Neural progenitor cell (in vitro differentiated cells): ENCODE measurements around the gene HYAL3. TPM values are rescaled to one million over a fixed set of nuclear protein-coding genes. Genes with fewer than 3 reads are reported as not detected.

Experiments
- DNase-seq: peaks from one replicate; pipeline ENCODE4 v3.0.0-alpha.2; 2016; ENCODE audit warnings: low spot score
- H2AFZ ChIP-seq: fragments of 200-600 bp; sonication (generic); replicated peaks from 2 replicates; pipeline ENCODE4 v1.6.1; 2016; ENCODE audit warnings: antibody characterized with exemption
- H3F3A ChIP-seq: fragments of 200-600 bp; sonication (generic); 2 replicates; pipeline ENCODE4 v1.6.1; 2016; ENCODE audit warnings: antibody characterized with exemption, low read depth
- H3K27ac ChIP-seq: fragments of 200-600 bp; sonication (generic); 2 replicates; pipeline ENCODE4 v1.5.1; 2016; ENCODE audit warnings: mild to moderate bottlenecking
- H3K27me3 ChIP-seq: fragments of 200-600 bp; sonication (generic); 2 replicates; pipeline ENCODE4 v1.6.1; 2016; ENCODE audit warnings: mild to moderate bottlenecking, moderate library complexity
- H3K36me3 ChIP-seq: fragments of 200-600 bp; sonication (generic); 2 replicates; pipeline ENCODE4 v1.5.1; 2016
- H3K4me1 ChIP-seq: fragments of 200-600 bp; sonication (generic); 2 replicates; pipeline ENCODE4 v1.6.1; 2016; ENCODE audit warnings: mixed run types
- H3K4me2 ChIP-seq: fragments of 200-600 bp; sonication (generic); 2 replicates; pipeline ENCODE4 v1.6.1; 2016
- H3K4me3 ChIP-seq: fragments of 200-600 bp; sonication (generic); 2 replicates; pipeline ENCODE4 v1.5.1; 2016
- H3K79me2 ChIP-seq: fragments of 200-600 bp; sonication (generic); 2 replicates; pipeline ENCODE4 v1.6.1; 2016; ENCODE audit warnings: low read depth
- H3K9ac ChIP-seq: fragments of 200-600 bp; sonication (generic); 2 replicates; pipeline ENCODE4 v1.6.1; 2016
- H3K9me3 ChIP-seq: fragments of 200-600 bp; sonication (generic); 2 replicates; pipeline ENCODE4 v1.5.1; 2016; ENCODE audit warnings: low read depth
- H4K20me1 ChIP-seq: fragments of 200-600 bp; sonication (generic); 2 replicates; pipeline ENCODE4 v1.6.1; 2016; ENCODE audit warnings: low read depth
- H3K27ac Mint-ChIP-seq: 3 replicates; pipeline ENCODE4 v1.8.0; 2021; ENCODE audit warnings: mixed read lengths
- H3K27me3 Mint-ChIP-seq: 2 replicates; pipeline ENCODE4 v1.8.0; 2022; ENCODE audit warnings: low read depth, mild to moderate bottlenecking, inconsistent platforms, moderate library complexity, mixed read lengths; ENCODE audit not compliant: insufficient read depth
- H3K36me3 Mint-ChIP-seq: 3 replicates; pipeline ENCODE4 v1.8.0; 2021; ENCODE audit warnings: mixed read lengths
- H3K4me1 Mint-ChIP-seq: 3 replicates; pipeline ENCODE4 v1.8.0; 2021; ENCODE audit warnings: mixed read lengths
- H3K4me3 Mint-ChIP-seq: 3 replicates; pipeline ENCODE4 v1.8.0; 2021; ENCODE audit warnings: mild to moderate bottlenecking, moderate library complexity, mixed read lengths
- H3K9me3 Mint-ChIP-seq: 3 replicates; pipeline ENCODE4 v1.8.0; 2020; ENCODE audit warnings: mixed read lengths
- CTCF ChIP-seq: fragments of 200-600 bp; sonication (generic); IDR thresholded peaks from 2 replicates; pipeline ENCODE4 v1.5.1; 2017; ENCODE audit warnings: antibody characterized with exemption, mild to moderate bottlenecking
- EZH2 ChIP-seq: fragments of 200-600 bp; sonication (generic); IDR thresholded peaks from 2 replicates; pipeline ENCODE4 v1.6.1; 2017; ENCODE audit warnings: antibody characterized with exemption, mild to moderate bottlenecking, moderate library complexity
- EZH2phosphoT487 ChIP-seq: fragments of 200-600 bp; sonication (generic); IDR thresholded peaks from 2 replicates; pipeline ENCODE4 v1.6.1; 2017; ENCODE audit warnings: antibody characterized with exemption
- total RNA-seq: library from RNA; depleted of rRNA; stranded (reverse); fragments of >200 nt; gene quantifications from 2 replicates; pipeline ENCODE4 v1.2.3, GENCODE V29; 2015; ENCODE audit warnings: low replicate concordance

Gene HYAL3
- total RNA-seq, 1 donor from 2014 or later, result 2.2 TPM

DNA sequence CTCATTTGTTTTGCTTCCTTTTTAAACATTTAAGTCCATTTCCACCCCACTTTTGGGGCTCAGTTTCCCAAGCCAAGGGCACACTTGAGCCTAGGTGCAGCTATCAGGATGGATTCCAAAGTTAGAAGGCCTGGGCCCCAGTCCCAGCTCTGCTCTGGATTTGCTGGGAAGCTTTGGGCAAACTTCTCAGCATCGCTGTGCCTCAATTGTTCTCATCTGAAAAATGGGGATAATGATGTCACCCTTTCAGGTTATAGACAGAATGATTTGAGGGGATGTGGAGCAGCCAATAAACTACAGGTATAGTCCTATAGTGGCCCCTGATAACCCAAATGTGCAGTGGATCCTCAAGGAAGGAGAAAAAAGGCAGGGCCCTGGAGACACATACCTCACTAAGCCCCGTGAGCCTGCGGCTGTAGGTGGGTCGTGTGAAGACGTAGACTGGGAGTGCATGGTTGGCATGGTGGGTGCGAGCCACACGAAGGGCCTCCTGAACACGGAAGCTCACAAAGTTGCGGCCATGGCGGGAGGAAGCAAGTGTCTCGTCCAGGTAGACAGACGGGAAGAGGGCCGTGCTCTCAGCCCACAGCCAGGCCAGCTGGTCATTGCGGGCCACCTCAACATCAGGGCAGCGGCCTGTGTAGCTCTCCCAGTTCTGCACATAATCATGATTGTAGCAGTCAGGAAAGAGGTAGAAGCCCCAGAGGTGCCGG is 20.1 kb upstream of the HYAL3 start:
- Mint-ChIP-seq H3K27ac (no peak overlapping the region), H3K4me3 (peak overlapping the region; percentile 99), H3K36me3 (peaks cover 34% of the 10 kb centered on the region), H3K4me1 (peaks cover 43% of the 10 kb centered on the region), H3K9me3 (no peaks in the 10 kb centered on the region), H3K27me3 (peaks cover 4% of the 10 kb centered on the region)
- H3K36me3 ChIP-seq, result no peaks in the 10 kb centered on the region
- peaks cover 26% of the 10 kb centered on the region for H3F3A ChIP-seq
- DNase-seq, result no peak
- peaks cover 28% of the 10 kb centered on the region for H3K4me1 ChIP-seq
- no peak overlapping the region for H3K4me3 ChIP-seq
- peaks cover 37% of the 10 kb centered on the region for H3K79me2 ChIP-seq
- no peak overlapping the region for H2AFZ ChIP-seq
- no peaks in the 10 kb centered on the region for H3K27me3 ChIP-seq
- no peak overlapping the region for H3K9ac ChIP-seq
- no peaks in the 10 kb centered on the region for H3K9me3 ChIP-seq
- H4K20me1 ChIP-seq, result peaks cover 36% of the 10 kb centered on the region
- H3K4me2 ChIP-seq, result peak overlapping the region; percentile 88
- H3K27ac ChIP-seq, result no peak overlapping the region
- no peak for TF ChIP-seq EZH2phosphoT487
- TF ChIP-seq EZH2, result no peak
- TF ChIP-seq CTCF, result no peak

GRCh38 chr3:50318615-50319014 is 19.4 kb upstream of the HYAL3 start:
- H3K4me2 ChIP-seq, result peak overlapping the region; percentile 88
- peak overlapping the region; percentile 83 for H3K27ac Mint-ChIP-seq
- peaks cover 4% of the 10 kb centered on the region for H3K27me3 Mint-ChIP-seq
- peaks cover 41% of the 10 kb centered on the region for H3K36me3 Mint-ChIP-seq
- H3K27ac ChIP-seq, result no peak overlapping the region
- no peaks in the 10 kb centered on the region for H3K27me3 ChIP-seq
- peak overlapping the region; percentile 70 for H3K4me3 Mint-ChIP-seq
- H3K36me3 ChIP-seq, result no peaks in the 10 kb centered on the region
- no peak overlapping the region for H3K9ac ChIP-seq
- H4K20me1 ChIP-seq, result peaks cover 36% of the 10 kb centered on the region
- H3K4me1 Mint-ChIP-seq, result peaks cover 40% of the 10 kb centered on the region
- no peaks in the 10 kb centered on the region for H3K9me3 ChIP-seq
- no peak for TF ChIP-seq CTCF
- TF ChIP-seq EZH2phosphoT487, result no peak
- TF ChIP-seq EZH2, result no peak
- H3K9me3 Mint-ChIP-seq, result no peaks in the 10 kb centered on the region
- H3K4me3 ChIP-seq, result no peak overlapping the region
- H3K4me1 ChIP-seq, result peaks cover 28% of the 10 kb centered on the region
- no peak overlapping the region for H2AFZ ChIP-seq
- peaks cover 21% of the 10 kb centered on the region for H3F3A ChIP-seq
- peaks cover 37% of the 10 kb centered on the region for H3K79me2 ChIP-seq
- no peak for DNase-seq

- Histone ChIP-seq H3K27ac (no peak overlapping the region), H3K36me3 (no peaks in the 10 kb centered on the region), H3K9me3 (no peaks in the 10 kb centered on the region), H4K20me1 (peaks cover 36% of the 10 kb centered on the region), H3K9ac (no peak overlapping the region), H3K4me1 (peaks cover 28% of the 10 kb centered on the region), H3K4me3 (no peak overlapping the region), H3K79me2 (peaks cover 37% of the 10 kb centered on the region), H3K4me2 (no peak overlapping the region), H3K27me3 (no peaks in the 10 kb centered on the region), H3F3A (peaks cover 20% of the 10 kb centered on the region), H2AFZ (no peak overlapping the region)
- H3K4me1 Mint-ChIP-seq, result peaks cover 36% of the 10 kb centered on the region
- no peak for TF ChIP-seq EZH2
- TF ChIP-seq EZH2phosphoT487, result no peak
- no peak for TF ChIP-seq CTCF
- peaks cover under 1% of the 10 kb centered on the region for H3K9me3 Mint-ChIP-seq
- H3K27me3 Mint-ChIP-seq, result peaks cover 1% of the 10 kb centered on the region
- H3K36me3 Mint-ChIP-seq, result peaks cover 41% of the 10 kb centered on the region
- H3K4me3 Mint-ChIP-seq, result no peak overlapping the region
- no peak for DNase-seq
- peak overlapping the region; percentile 83 for H3K27ac Mint-ChIP-seq
Measured at GRCh38 chr3:50318163-50318562, 19.0 kb upstream of the HYAL3 start.
